ENCODE results near the gene ATP11B.

- no peak for TF ChIP-seq POLR2A (IDR thresholded peaks at IDR 0.05; ENCODE audit: low read depth)
- TF ChIP-seq EP300 (IDR thresholded peaks at IDR 0.05) = no peak
- TF ChIP-seq, protein P1, sequence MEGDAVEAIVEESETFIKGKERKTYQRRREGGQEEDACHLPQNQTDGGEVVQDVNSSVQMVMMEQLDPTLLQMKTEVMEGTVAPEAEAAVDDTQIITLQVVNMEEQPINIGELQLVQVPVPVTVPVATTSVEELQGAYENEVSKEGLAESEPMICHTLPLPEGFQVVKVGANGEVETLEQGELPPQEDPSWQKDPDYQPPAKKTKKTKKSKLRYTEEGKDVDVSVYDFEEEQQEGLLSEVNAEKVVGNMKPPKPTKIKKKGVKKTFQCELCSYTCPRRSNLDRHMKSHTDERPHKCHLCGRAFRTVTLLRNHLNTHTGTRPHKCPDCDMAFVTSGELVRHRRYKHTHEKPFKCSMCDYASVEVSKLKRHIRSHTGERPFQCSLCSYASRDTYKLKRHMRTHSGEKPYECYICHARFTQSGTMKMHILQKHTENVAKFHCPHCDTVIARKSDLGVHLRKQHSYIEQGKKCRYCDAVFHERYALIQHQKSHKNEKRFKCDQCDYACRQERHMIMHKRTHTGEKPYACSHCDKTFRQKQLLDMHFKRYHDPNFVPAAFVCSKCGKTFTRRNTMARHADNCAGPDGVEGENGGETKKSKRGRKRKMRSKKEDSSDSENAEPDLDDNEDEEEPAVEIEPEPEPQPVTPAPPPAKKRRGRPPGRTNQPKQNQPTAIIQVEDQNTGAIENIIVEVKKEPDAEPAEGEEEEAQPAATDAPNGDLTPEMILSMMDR (IDR thresholded peaks at IDR 0.05) = no peak
Measured at GRCh38 chr3:182905623-182906022, 112.3 kb downstream of the ATP11B start.

Data from esophagus muscularis mucosa (tissue), 4 donors.